Neutrophil (primary cell): ENCODE data around the gene TBCEL.
"Not testable (repeated sequence)": the region's sequence is repeated elsewhere in the genome, so short reads cannot be mapped to it uniquely, and the experiment has no call there.

Experiments used
- H3K27ac ChIP-seq: fragments of 200-600 bp; sonication (generic); 2 replicates; pipeline ENCODE4 v1.5.1; 2016; ENCODE audit warnings: mild to moderate bottlenecking, moderate library complexity
- H3K27me3 ChIP-seq: fragments of 200-600 bp; sonication (generic); 2 replicates; pipeline ENCODE4 v1.6.0; 2016; ENCODE audit warnings: mild to moderate bottlenecking
- H3K36me3 ChIP-seq: fragments of 200-600 bp; sonication (generic); 2 replicates; pipeline ENCODE4 v1.5.1; 2017
- H3K4me1 ChIP-seq, 2 experiments: fragments of 200-600 bp in 1 of 2; sonication (generic) in 1 of 2; 1 replicate in 1 of 2; 2 replicates in 1 of 2; pipeline versions ENCODE4 v1.5.1 to v1.6.1; 2013 to 2016; ENCODE audit warnings: low read depth in 1 of 2, low read length in 1 of 2, mild to moderate bottlenecking in 1 of 2, moderate library complexity in 1 of 2; ENCODE audit not compliant: control insufficient read depth in 1 of 2, insufficient read depth in 1 of 2
- H3K4me3 ChIP-seq, 2 experiments: fragments of 200-600 bp in 1 of 2; sonication (generic) in 1 of 2; 1 replicate in 1 of 2; 2 replicates in 1 of 2; pipeline ENCODE4 v1.5.1; 2013 to 2016; ENCODE audit warnings: low read depth in 1 of 2, low read length in 1 of 2, mild to moderate bottlenecking in 1 of 2, moderate library complexity in 1 of 2
- H3K9me3 ChIP-seq: fragments of 200-600 bp; sonication (generic); 2 replicates; pipeline ENCODE4 v1.5.1; 2016
- TF ChIP-seq, protein P1 (sequence below): fragments of 200-600 bp; sonication (generic); IDR thresholded peaks from 2 replicates; pipeline ENCODE4 v1.5.1; 2016; ENCODE audit warnings: antibody characterized with exemption

Gene TBCEL

DNA sequence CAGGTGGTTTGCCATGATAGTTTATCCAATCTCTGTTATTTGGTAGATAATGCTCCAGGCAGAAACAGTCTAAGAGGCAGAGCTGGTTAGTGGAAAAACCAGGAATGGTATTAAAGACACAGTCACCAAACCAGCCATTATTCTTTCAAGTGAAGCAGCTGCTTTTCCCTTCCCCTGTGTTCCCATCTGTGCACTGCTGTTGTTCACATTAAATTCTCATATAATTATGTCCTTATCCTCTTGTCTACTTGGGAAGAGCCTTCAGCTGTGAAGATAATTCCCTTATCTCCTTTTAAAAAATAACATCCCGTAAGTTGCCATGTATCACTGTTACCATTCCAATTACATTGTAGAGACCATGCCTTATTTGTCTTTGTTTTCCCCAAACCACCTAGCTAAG is 5.2 kb upstream of the TBCEL start:
- H3K9me3 ChIP-seq, result no peaks in the 10 kb centered on the region
- TF ChIP-seq, protein P1, sequence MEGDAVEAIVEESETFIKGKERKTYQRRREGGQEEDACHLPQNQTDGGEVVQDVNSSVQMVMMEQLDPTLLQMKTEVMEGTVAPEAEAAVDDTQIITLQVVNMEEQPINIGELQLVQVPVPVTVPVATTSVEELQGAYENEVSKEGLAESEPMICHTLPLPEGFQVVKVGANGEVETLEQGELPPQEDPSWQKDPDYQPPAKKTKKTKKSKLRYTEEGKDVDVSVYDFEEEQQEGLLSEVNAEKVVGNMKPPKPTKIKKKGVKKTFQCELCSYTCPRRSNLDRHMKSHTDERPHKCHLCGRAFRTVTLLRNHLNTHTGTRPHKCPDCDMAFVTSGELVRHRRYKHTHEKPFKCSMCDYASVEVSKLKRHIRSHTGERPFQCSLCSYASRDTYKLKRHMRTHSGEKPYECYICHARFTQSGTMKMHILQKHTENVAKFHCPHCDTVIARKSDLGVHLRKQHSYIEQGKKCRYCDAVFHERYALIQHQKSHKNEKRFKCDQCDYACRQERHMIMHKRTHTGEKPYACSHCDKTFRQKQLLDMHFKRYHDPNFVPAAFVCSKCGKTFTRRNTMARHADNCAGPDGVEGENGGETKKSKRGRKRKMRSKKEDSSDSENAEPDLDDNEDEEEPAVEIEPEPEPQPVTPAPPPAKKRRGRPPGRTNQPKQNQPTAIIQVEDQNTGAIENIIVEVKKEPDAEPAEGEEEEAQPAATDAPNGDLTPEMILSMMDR, result no peak
- H3K27ac ChIP-seq, result no peak overlapping the region
- peaks cover 0 to 1% of the 10 kb centered on the region in 2 experiments for H3K4me1 ChIP-seq
- H3K36me3 ChIP-seq, result no peaks in the 10 kb centered on the region
- peaks cover 75% of the 10 kb centered on the region for H3K27me3 ChIP-seq
- no peak overlapping the region for H3K4me3 ChIP-seq

DNA sequence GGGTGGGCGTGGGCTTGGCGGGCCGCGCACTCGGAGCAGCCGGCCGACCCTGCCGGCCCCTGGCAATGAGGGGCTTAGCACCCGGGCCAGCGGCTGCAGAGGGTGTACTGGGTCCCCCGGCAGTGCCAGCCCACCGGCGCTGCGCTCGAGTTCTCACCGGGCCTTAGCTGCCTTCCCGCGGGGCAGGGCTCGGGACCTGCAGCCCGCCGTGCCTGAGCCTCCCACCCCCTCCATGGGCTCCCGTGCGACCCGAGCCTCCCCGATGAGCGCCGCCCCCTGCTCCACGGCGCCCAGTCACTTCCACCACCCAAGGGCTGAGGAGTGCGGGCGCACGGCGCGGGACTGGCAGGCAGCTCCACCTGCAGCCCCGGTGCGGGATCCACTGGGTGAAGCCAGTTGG is 2.2 kb upstream of the TBCEL start:
- H3K27ac ChIP-seq, H3K9me3 ChIP-seq, H3K36me3 ChIP-seq, H3K4me3 ChIP-seq: not testable (repeated sequence)
- H3K4me1 ChIP-seq, result peaks cover 0 to 14% of the 10 kb centered on the region in 2 experiments
- peaks cover 77% of the 10 kb centered on the region for H3K27me3 ChIP-seq

DNA sequence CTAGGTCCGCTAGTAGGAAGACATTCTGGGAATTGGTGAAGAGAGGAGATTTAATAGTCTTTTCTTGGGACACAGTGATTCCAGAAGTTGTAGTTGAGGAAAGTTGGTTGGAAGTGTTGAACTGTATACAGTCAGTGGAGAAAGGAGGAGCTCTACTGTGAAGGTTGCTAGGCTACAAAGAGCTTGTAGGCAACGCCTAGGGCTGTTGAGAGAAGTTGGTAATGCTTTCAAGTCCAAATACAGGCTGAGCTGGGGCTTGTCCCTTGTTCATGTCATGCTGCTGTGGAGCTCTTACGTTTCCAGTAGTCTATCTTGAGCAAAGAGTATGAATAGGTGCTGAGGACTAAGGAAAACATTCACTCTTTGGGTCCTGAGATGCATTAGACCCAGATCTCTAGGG is 1.1 kb downstream of the TBCEL start:
- H3K4me3 ChIP-seq, result peak overlapping the region; percentile 58 to 72
- TF ChIP-seq, protein P1, result no peak
- H3K36me3 ChIP-seq, result no peaks in the 10 kb centered on the region
- H3K4me1 ChIP-seq, result peaks cover 0 to 14% of the 10 kb centered on the region in 2 experiments
- H3K9me3 ChIP-seq, result no peaks in the 10 kb centered on the region
- H3K27ac ChIP-seq, result no peak overlapping the region
- peaks cover 45% of the 10 kb centered on the region for H3K27me3 ChIP-seq

DNA sequence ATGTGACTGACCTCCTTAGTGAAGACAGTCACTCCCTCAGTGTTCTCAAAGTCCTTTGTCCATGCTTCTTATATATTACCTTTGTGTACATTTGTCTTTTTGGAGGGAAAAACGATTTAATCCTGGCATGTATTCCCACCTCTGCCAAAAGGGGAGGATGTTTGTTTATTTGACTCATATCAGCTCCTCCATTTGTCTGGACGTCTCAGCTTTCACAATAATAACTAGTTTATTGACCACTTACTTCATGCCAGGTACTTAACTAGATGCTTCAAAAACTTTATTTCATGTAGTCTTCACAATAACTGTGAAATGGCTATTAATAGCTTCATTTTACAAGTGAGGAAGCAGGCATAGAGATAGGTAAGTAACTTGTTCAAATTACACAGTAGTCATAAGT is 5.3 kb downstream of the TBCEL start:
- Histone ChIP-seq H3K4me3 (no peak overlapping the region), H3K27me3 (peaks cover 5% of the 10 kb centered on the region), H3K4me1 (peaks cover 0 to 9% of the 10 kb centered on the region in 2 experiments), H3K9me3 (no peaks in the 10 kb centered on the region), H3K36me3 (no peaks in the 10 kb centered on the region), H3K27ac (no peak overlapping the region)
- TF ChIP-seq, protein P1, result no peak

DNA sequence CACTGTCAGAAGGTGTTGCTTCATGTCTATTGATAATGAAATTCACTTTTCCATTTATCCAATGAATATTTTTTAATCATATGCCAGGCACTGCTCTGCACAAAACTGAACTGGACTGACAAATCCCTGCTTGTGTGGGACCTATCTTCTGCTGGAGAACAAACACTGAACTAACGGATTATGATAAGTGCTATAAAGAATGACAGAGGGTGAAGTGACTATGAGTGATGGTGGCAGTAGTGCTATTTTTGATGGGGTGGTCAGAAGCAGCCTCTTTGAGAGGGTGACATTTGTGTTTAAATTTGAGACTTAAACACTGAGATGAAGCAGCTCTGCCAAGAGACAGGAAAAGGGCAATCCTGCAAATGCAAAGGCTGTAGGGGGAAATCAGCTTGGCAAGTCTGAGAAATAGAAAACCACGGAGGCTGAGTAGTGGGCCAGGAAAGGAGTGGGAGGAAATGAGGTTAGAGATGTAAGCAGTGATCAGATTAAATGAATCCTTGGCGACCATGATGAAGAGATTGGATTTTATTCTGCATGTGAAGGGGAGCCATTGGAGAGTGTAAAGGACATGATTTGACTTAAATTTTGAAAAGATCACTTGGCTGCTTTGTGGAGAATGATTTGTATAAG is 6.0 kb downstream of the TBCEL start:
- H3K4me3 ChIP-seq, result no peak overlapping the region
- no peak overlapping the region for H3K27ac ChIP-seq
- no peaks in the 10 kb centered on the region for H3K9me3 ChIP-seq
- H3K4me1 ChIP-seq, result peaks cover 0 to 1% of the 10 kb centered on the region in 2 experiments
- TF ChIP-seq, protein P1, result no peak
- no peaks in the 10 kb centered on the region for H3K27me3 ChIP-seq
- H3K36me3 ChIP-seq, result no peaks in the 10 kb centered on the region

DNA sequence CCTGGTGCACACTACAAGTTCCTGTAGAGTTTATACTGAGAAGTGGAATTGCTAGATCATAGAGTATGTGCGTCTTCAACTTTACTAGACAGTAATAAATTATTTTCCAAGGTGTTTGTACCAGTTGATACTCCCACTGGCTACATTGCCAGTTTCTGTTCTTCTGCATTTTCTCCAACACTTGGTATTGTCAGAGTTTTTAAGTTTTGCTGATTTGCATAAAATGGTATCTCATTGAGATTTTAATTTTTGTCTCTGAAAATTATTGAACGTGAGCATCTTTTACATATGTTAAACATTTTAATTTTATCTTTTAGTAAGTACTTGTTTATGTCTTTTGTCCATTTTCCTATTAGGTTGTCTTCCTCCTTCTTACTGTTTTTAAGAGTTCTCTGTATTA is 7.3 kb downstream of the TBCEL start:
- H3K27ac ChIP-seq, result no peak overlapping the region
- no peaks in the 10 kb centered on the region for H3K4me1 ChIP-seq
- TF ChIP-seq, protein P1, result no peak
- H3K9me3 ChIP-seq, result no peaks in the 10 kb centered on the region
- H3K27me3 ChIP-seq, result no peaks in the 10 kb centered on the region
- no peaks in the 10 kb centered on the region for H3K36me3 ChIP-seq
- no peak overlapping the region for H3K4me3 ChIP-seq

DNA sequence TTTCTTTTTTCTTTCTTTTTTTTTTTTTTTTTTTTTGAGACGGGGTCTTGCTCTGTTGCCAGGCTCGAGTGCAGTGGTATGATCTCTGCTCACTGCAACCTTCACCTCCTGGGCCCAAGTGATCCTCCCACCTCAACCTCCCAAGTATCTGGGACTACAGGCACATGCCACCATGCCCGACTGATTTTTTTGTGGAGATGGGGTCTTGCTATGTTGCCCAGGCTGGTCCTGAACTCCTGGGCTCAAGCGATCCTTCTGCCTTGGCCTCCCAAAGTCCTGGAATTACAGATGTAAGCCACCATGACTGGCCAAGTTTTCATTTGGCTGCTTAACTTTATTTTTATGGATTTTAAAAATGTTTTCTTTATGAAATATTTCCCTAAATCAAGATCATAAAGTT is 7.7 kb downstream of the TBCEL start:
- not testable (repeated sequence) for H3K4me1 ChIP-seq, H3K27ac ChIP-seq, H3K36me3 ChIP-seq, H3K27me3 ChIP-seq, H3K9me3 ChIP-seq, H3K4me3 ChIP-seq
